HG03565 (cell line): ENCODE data around the gene QSOX1.
A peak's percentile ranks its signal among the peaks of the same experiment; 100 is the strongest.
"Not testable (repeated sequence)": the region's sequence is repeated elsewhere in the genome, so short reads cannot be mapped to it uniquely, and the experiment has no call there.

Experiments used
- ATAC-seq: cut with Tn5 transposase; IDR thresholded peaks from one replicate; pipeline ENCODE4 v1.9.1; 2021; ENCODE audit warnings: mild to moderate bottlenecking, moderate library complexity; ENCODE audit not compliant: unreplicated experiment

The QSOX1 gene, protein sequence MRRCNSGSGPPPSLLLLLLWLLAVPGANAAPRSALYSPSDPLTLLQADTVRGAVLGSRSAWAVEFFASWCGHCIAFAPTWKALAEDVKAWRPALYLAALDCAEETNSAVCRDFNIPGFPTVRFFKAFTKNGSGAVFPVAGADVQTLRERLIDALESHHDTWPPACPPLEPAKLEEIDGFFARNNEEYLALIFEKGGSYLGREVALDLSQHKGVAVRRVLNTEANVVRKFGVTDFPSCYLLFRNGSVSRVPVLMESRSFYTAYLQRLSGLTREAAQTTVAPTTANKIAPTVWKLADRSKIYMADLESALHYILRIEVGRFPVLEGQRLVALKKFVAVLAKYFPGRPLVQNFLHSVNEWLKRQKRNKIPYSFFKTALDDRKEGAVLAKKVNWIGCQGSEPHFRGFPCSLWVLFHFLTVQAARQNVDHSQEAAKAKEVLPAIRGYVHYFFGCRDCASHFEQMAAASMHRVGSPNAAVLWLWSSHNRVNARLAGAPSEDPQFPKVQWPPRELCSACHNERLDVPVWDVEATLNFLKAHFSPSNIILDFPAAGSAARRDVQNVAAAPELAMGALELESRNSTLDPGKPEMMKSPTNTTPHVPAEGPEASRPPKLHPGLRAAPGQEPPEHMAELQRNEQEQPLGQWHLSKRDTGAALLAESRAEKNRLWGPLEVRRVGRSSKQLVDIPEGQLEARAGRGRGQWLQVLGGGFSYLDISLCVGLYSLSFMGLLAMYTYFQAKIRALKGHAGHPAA

DNA sequence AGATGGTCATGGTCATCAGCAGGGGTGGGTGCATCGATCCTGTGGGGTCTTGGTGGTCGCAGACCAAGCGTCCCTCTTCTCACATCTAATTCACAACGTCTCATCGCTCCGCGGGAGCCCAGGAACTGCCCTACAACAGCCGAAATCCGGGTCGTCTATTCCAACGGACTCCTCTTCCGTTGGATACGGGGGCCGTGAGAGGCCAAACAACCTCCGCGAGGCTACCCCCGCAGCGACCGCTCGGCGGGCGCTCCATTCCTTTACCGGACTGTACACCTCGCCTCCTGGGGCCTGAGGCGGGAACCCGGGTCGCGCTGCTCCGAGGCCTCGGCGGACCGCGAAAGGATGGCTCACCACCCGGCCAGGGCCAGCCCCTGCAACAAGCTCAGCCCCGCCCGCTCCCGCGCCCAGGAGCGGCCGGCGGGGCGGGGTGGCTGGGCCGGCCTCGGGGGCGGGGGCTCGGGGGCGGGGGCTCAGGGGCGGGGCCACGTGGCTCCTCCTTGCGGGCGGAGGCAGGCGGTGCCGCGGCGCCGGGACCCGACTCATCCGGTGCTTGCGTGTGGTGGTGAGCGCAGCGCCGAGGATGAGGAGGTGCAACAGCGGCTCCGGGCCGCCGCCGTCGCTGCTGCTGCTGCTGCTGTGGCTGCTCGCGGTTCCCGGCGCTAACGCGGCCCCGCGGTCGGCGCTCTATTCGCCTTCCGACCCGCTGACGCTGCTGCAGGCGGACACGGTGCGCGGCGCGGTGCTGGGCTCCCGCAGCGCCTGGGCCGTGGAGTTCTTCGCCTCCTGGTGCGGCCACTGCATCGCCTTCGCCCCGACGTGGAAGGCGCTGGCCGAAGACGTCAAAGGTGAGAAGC lies at the start of gene QSOX1:
Gene QSOX1 (plus strand): TSS at position 545 of the 857 bp plus-strand sequence. CDS start 39 bp downstream, at position 584.
- ATAC-seq = peak; percentile 86

GRCh38 chr1:180112091-180112490 lies 42.6 kb upstream of the QSOX1 start:
- ATAC-seq = no peak

DNA sequence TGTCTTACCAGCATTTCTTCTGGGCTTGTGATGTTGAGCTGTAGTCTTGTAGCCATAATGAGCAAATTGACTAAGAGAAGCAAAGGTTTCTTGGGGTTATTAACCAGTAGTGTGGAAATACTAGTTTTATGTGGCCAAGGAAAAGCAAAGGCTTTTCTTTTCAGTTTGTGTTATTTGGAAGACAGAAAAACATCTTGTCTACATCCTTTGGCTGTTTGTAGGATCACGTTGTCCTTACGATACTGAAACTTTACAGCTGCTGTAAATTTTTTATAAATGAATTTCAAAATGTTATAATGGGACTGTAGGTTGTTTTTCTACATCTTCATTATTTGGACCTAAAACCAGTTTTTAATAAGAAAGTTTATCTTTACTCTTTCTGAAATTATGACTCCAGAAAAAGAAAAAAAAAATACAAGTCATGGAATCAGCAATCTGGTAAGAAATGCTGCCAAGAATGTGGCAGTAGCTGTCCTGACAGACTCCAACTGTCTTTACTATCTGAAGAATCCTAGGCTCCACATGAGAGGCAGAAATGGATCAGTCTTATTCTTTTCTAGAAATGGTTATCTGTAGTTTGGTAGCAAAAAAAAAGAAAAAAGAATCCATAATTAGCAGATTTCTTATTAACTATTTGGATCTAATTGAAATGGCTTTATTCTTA lies 41.6 kb upstream of the QSOX1 start:
- no peak for ATAC-seq

- no peak for ATAC-seq
Measured at GRCh38 chr1:180114396-180114945, 40.2 kb upstream of the QSOX1 start.

- ATAC-seq = no peak
Measured at GRCh38 chr1:180116964-180117763, 37.5 kb upstream of the QSOX1 start.

DNA sequence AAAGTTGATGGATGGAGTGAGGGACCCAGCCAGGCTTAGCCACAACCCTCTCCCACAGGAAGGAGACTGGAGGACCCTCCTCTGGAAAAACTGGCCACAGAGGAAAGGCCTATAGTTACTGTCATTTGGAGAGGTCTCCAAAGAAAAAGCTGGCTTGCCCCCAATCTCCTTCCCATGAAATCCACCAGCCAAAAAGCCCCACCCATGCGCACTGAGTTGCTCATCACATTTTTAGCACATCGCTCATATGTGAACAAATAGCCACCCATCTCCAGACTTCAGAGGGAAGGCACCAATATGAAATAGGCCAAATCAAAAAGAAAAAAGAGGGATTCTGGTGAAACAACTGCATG lies 36.9 kb upstream of the QSOX1 start:
- ATAC-seq = no peak

DNA sequence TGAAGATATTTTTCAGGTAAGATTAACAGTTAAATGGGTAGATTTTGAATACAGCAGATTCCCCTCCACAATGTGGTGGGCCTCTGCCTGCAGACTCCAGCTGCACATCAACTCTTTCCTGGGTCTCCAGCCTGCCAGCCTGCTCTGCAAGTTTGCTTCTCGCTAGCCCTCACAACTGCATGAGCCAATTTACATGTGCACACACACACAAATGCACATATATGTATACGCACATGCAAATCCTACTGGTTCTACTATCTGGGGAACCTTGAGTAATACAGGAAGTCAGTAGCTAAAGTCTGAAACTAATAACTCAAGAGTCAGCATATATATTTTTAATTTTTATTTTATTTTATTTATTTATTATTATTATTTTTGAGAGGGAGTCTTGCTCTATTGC lies 34.8 kb upstream of the QSOX1 start:
- no peak for ATAC-seq

- no peak for ATAC-seq
Measured at GRCh38 chr1:180123463-180123936, 31.2 kb upstream of the QSOX1 start.

DNA sequence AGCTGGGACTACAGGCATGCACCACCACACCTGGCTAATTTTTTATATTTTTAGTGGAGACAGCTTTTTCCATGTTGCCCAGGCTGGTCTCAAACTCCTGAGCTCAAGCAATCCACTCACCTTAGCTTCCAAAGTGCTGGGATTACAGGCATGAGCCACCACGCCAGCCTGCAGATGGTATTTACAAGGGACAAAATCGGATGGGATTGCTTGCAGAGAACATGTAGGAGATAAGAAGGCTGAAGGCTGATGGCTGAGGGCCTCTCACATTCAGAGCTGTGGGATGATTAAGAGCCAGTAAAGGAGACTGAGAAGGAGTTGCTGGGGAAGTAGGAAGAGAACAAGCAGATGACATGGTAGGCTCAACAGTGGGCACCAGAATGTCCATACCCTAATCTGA lies 24.0 kb upstream of the QSOX1 start:
- no peak for ATAC-seq

DNA sequence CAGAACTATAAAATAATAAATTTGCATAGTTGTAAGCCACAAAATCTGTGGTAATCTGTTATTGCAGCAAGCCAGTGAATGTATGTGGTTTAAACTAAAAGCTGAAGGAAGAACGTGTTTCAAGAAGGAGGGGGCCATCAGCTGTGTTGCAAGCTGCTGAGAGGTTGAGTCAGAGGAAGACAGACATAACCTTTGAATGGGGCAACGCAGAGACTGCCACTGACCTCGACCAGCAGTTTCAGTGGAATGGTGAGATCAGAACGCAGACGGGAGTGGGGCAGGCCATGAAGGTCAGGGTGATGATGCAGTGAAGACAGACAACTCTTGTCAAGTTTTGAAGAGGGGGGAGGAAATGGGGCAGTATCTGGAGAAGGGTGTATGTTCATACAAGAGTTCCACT lies 23.2 kb upstream of the QSOX1 start:
- ATAC-seq = no peak

DNA sequence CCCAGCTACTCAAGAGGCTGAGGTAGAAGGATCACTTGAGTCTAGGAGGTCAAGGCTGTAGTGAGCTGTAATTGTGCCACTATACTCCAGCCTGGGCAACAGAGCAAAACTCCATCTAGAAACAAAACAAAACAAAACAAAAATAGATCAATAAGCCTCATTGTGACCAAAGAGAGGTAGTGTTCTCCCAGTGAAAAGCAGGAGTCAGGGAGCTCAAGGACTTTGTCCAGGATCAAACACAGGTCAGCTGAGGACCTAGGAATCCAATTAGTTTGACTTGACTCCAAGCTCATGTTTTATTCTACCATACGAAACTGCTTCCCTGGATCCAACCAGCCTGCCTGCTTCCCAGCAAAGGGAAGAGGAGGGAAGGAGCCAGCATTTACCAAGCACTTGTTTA lies 21.5 kb upstream of the QSOX1 start:
- no peak for ATAC-seq

DNA sequence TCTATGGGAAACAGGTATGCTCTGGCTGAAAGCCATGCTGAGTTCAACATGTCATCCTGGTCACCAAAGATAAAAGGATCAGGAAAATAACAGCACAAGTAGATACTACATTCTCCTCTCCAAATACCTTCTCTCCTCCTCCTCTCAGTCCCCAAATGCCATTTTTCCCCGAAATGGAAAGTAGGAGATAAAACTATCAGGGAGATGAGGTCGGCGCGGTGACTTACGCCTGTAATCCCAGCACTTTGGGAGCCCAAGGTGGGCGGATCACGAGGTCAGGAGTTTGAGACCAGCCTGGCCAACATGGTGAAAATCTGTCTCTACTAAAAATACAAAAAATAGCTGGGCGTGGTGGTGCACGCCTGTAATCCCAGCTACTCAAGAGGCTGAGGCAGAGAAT lies 21.0 kb upstream of the QSOX1 start:
- ATAC-seq = not testable (repeated sequence)

DNA sequence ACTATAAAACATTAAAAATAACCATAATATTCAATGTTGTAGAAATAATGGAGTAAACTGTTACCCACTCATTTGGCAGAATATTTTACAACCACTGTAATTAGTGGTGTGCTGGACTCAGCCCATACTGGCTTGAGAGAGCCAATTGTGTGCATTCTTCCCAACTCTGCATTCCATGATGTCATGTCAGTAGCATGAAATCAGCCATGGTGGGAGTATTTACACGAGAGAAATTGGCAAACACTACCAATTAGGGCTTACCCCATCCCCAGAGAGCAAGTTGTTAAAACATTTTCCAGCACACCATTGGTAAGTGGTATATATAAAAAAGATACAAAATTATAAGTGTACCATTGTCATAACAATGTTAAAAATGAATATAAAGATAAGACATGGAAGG lies 19.1 kb upstream of the QSOX1 start:
- no peak for ATAC-seq

GRCh38 chr1:180136331-180136967 lies 18.2 kb upstream of the QSOX1 start:
- ATAC-seq = no peak

GRCh38 chr1:180136968-180137356 lies 17.7 kb upstream of the QSOX1 start:
- no peak for ATAC-seq

DNA sequence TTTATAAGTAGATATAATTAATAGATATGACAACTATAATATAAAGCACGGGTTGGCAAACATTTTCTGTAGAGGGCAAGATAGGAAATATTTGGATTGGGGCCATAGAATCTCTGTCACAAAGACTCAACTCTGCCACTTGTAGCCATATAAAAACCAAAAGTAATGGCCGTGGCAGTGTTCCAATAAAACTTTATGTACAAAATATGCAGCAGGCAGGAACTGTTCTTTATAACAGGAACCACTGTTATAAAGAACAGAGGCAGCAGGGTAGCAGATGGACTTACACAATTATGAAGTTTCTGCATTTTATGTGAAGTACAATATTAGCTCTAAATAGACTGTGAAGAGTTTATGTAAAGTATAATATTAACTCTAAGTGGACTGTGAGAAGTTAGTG lies 16.9 kb upstream of the QSOX1 start:
- ATAC-seq = no peak

GRCh38 chr1:180141381-180141934 lies 13.2 kb upstream of the QSOX1 start:
- ATAC-seq = no peak

- no peak for ATAC-seq
Measured at GRCh38 chr1:180143359-180143758, 11.3 kb upstream of the QSOX1 start.
